Kidney (tissue), 14 donors: ENCODE measurements around the gene RNU6-9. TPM values are rescaled to one million over a fixed set of nuclear protein-coding genes. Genes with fewer than 3 reads are reported as not detected.
"Not testable (repeated sequence)": the region's sequence is repeated elsewhere in the genome, so short reads cannot be mapped to it uniquely, and the experiment has no call there.

Source experiments
- DNase-seq, 5 donors: peaks; one replicate each; pipeline ENCODE4 v3.0.0-alpha.2; 2013 to 2020
- FAIRE-seq: peaks from 2 replicates; lab custom pipeline; 2012; peaks lifted over from hg19 to GRCh38; lab: Jason Lieb, UNC
- H3K27ac ChIP-seq, 2 donors: one replicate each; pipeline ENCODE4 v1.7.0; 2013; ENCODE audit warnings: low read depth in 2 of 2, low read length in 2 of 2, inconsistent platforms in 1 of 2
- H3K27me3 ChIP-seq: one replicate; pipeline ENCODE4 v1.7.1; 2013; ENCODE audit warnings: low read length, inconsistent platforms; ENCODE audit not compliant: control insufficient read depth, insufficient read depth
- H3K36me3 ChIP-seq, 3 donors: one replicate each; pipeline versions ENCODE4 v1.7.0 to v1.7.1; 2013; ENCODE audit warnings: low read length in 3 of 3, control low read depth in 1 of 3, inconsistent platforms in 1 of 3; ENCODE audit not compliant: insufficient read depth in 3 of 3, control insufficient read depth in 2 of 3
- H3K4me1 ChIP-seq, 3 donors: one replicate each; pipeline versions ENCODE4 v1.7.0 to v1.7.1; 2013; ENCODE audit warnings: low read length in 3 of 3, inconsistent platforms in 1 of 3, low read depth in 1 of 3; ENCODE audit not compliant: control insufficient read depth in 2 of 3, insufficient read depth in 2 of 3
- H3K4me3 ChIP-seq, 3 donors: one replicate each; pipeline versions ENCODE4 v1.7.0 to v1.8.1; 2013; ENCODE audit warnings: low read length in 3 of 3, control low read depth in 1 of 3, inconsistent platforms in 1 of 3
- H3K9ac ChIP-seq, 3 donors: one replicate each; pipeline versions ENCODE4 v1.7.0 to v1.7.1; 2013; ENCODE audit warnings: low read length in 3 of 3, control low read depth in 1 of 3, inconsistent platforms in 1 of 3
- H3K9me3 ChIP-seq, 3 donors: one replicate each; pipeline versions ENCODE4 v1.7.0 to v1.7.1; 2013; ENCODE audit warnings: low read length in 3 of 3, control low read depth in 1 of 3, inconsistent platforms in 1 of 3; ENCODE audit not compliant: control insufficient read depth in 2 of 3, insufficient read depth in 1 of 3
- CTCF ChIP-seq: IDR thresholded peaks from 3 replicates; pipeline ENCODE4 v1.5.1; 2012; ENCODE audit warnings: mild to moderate bottlenecking, moderate library complexity, borderline replicate concordance; ENCODE audit not compliant: insufficient read depth; ENCODE audit errors: extremely low read depth
- intact Hi-C: fragments of 100-400 bp; cut with DNase I; formaldehyde crosslinking; loops from one replicate; pipeline ENCODE4 v1.11.1; 2022
- polyA plus RNA-seq: library from polyadenylated mRNA; stranded (reverse); fragments of 350-450 nt; fragmentation: Illumina TruSeq; extraction: RNeasy Lipid Tissue Mini Kit (QIAGEN cat#74804); gene quantifications from one replicate; pipeline ENCODE4 v1.2.3, GENCODE V29; 2014; ENCODE audit warnings: low read depth, low replicate concordance; ENCODE audit not compliant: insufficient read depth
- total RNA-seq: library from RNA; stranded (reverse); fragmentation: NEBNext Ultra II Directional; extraction: Animal tissue kit (Norgen Biotek cat#: 25700); gene quantifications from one replicate; pipeline ENCODE4 v1.2.1, GENCODE V29; 2021
- donor health status: control.
- donor health status: control.
- donor health status: control.
- donor health status: control.
- donor health status: control.
- donor health status: DM: yes; HTN: yes; CAD: no.
- donor health status: Normal renal cell carcinoma (clear cell type).

Gene RNU6-9
- total and polyA plus RNA-seq, 2 donors from 2014 or later = not detected

- H3K9ac ChIP-seq = no peak overlapping the region
- no peak overlapping the region for H3K4me3 ChIP-seq
- peaks cover 0 to 11% (median 0%) of the 10 kb centered on the region in 3 donors for H3K4me1 ChIP-seq
- no peak overlapping the region for H3K27ac ChIP-seq
- peak in 1 of 5 donors; percentile 53 for DNase-seq
- no peaks in the 10 kb centered on the region for H3K9me3 ChIP-seq
- no peak for FAIRE-seq
- TF ChIP-seq CTCF = no peak
- H3K27me3 ChIP-seq = peaks cover 2% of the 10 kb centered on the region
- intact Hi-C loops = no loop called here
- no peaks in the 10 kb centered on the region for H3K36me3 ChIP-seq
These were observed 47.4 kb upstream of the RNU6-9 start for GRCh38 chr19:845707-846521.

GRCh38 chr19:848386-848921 lies 44.8 kb upstream of the RNU6-9 start:
- no peak for TF ChIP-seq CTCF
- intact Hi-C loops = no loop called here
- no peak overlapping the region for H3K9ac ChIP-seq
- peak in 1 of 5 donors; percentile 57 for DNase-seq
- H3K4me3 ChIP-seq = no peak overlapping the region
- no peaks in the 10 kb centered on the region for H3K36me3 ChIP-seq
- no peak overlapping the region for H3K27ac ChIP-seq
- no peak for FAIRE-seq
- H3K27me3 ChIP-seq = peaks cover 2% of the 10 kb centered on the region
- no peaks in the 10 kb centered on the region for H3K9me3 ChIP-seq
- H3K4me1 ChIP-seq = peaks cover 0 to 9% (median 0%) of the 10 kb centered on the region in 3 donors

- H3K27ac ChIP-seq, intact Hi-C loops, H3K4me1 ChIP-seq, H3K36me3 ChIP-seq, FAIRE-seq, DNase-seq, H3K9me3 ChIP-seq, H3K4me3 ChIP-seq, H3K9ac ChIP-seq, H3K27me3 ChIP-seq: not testable (repeated sequence)
These were observed 44.1 kb upstream of the RNU6-9 start for GRCh38 chr19:849195-849594.

GRCh38 chr19:850221-850978 lies 42.9 kb upstream of the RNU6-9 start:
- no peaks in the 10 kb centered on the region for H3K36me3 ChIP-seq
- no peaks in the 10 kb centered on the region for H3K27me3 ChIP-seq
- DNase-seq = peak; percentile 55 to 98 (median 63)
- peaks cover 0 to 7% (median 0%) of the 10 kb centered on the region in 3 donors for H3K4me1 ChIP-seq
- H3K4me3 ChIP-seq = no peak overlapping the region
- no peak for TF ChIP-seq CTCF
- FAIRE-seq = no peak
- H3K9ac ChIP-seq = no peak overlapping the region
- intact Hi-C loops = no loop called here
- no peaks in the 10 kb centered on the region for H3K9me3 ChIP-seq
- H3K27ac ChIP-seq = peak overlapping the region; percentile 78 to 80
